Activated CD4-positive, alpha-beta T cell treated with anti-CD3 and anti-CD28 coated beads, Interleukin-2, amount 50 U/mL, for 4 hours (primary cell): ENCODE results near the gene AVPR2.

Source experiments
- DNase-seq, 2 experiments: peaks; one replicate each; pipeline ENCODE4 v3.0.0-alpha.2; 2020

The AVPR2 gene

GRCh38 chrX:153871946-153872878 is 32.3 kb upstream of the AVPR2 start:
- no peak for DNase-seq

- DNase-seq = no peak
These were observed 31.0 kb upstream of the AVPR2 start for GRCh38 chrX:153873282-153874084.

- DNase-seq = no peak
These were observed 30.4 kb upstream of the AVPR2 start for GRCh38 chrX:153874085-153874365.

GRCh38 chrX:153874366-153875125 is 29.9 kb upstream of the AVPR2 start:
- no peak for DNase-seq

- DNase-seq = peak; percentile 49 to 57
These were observed 28.9 kb upstream of the AVPR2 start for GRCh38 chrX:153875391-153876111.

GRCh38 chrX:153876112-153876491 is 28.4 kb upstream of the AVPR2 start:
- DNase-seq = no peak

GRCh38 chrX:153877571-153878261 is 26.8 kb upstream of the AVPR2 start:
- no peak for DNase-seq

- no peak for DNase-seq
These were observed 26.1 kb upstream of the AVPR2 start for GRCh38 chrX:153878345-153878744.

- DNase-seq = no peak
These were observed 25.4 kb upstream of the AVPR2 start for GRCh38 chrX:153878969-153879653.

- DNase-seq = no peak
These were observed 24.6 kb upstream of the AVPR2 start for GRCh38 chrX:153879741-153880439.

- no peak for DNase-seq
These were observed 24.0 kb upstream of the AVPR2 start for GRCh38 chrX:153880440-153880815.

- DNase-seq = no peak
These were observed 23.2 kb upstream of the AVPR2 start for GRCh38 chrX:153881281-153881680.

GRCh38 chrX:153882086-153882498 is 22.4 kb upstream of the AVPR2 start:
- DNase-seq = no peak

- no peak for DNase-seq
These were observed 21.9 kb upstream of the AVPR2 start for GRCh38 chrX:153882557-153882956.

GRCh38 chrX:153883163-153883843 is 21.2 kb upstream of the AVPR2 start:
- DNase-seq = no peak

- DNase-seq = no peak
These were observed 20.3 kb upstream of the AVPR2 start for GRCh38 chrX:153884136-153884535.

- no peak for DNase-seq
These were observed 19.9 kb upstream of the AVPR2 start for GRCh38 chrX:153884590-153884989.

- no peak for DNase-seq
These were observed 19.2 kb upstream of the AVPR2 start for GRCh38 chrX:153885208-153885787.

GRCh38 chrX:153885968-153886903 is 18.2 kb upstream of the AVPR2 start, which contains the start of gene L1CAM:
Gene L1CAM, minus strand, starts transcription at chrX:153886173. Its CDS starts 10,337 bp downstream, at chrX:153875836.
- peak; percentile 20 to 21 for DNase-seq
